Fibroblast of lung (primary cell): ENCODE data around the gene RTBDN. TPM values are rescaled to one million over a fixed set of nuclear protein-coding genes. Genes with fewer than 3 reads are reported as not detected.
A peak's percentile ranks its signal among the peaks of the same experiment; 100 is the strongest.

Experiments
- DNase-seq, 2 donors: peaks; one replicate each; pipeline versions ENCODE4 v3.0.0 to v3.0.0-alpha.2; 2010; ENCODE audit warnings: low read depth in 2 of 2
- H2AFZ ChIP-seq: 2 replicates; pipeline ENCODE4 v1.5.1; 2012; ENCODE audit warnings: low read length, control low read depth, inconsistent platforms
- H3K27ac ChIP-seq: 2 replicates; pipeline ENCODE4 v1.5.1; 2011; ENCODE audit warnings: low read length, control low read depth; ENCODE audit not compliant: insufficient read depth
- H3K27me3 ChIP-seq: 2 replicates; pipeline ENCODE4 v1.5.1; 2011; ENCODE audit warnings: mild to moderate bottlenecking, low read length; ENCODE audit not compliant: control insufficient read depth, insufficient read depth
- H3K36me3 ChIP-seq: 2 replicates; pipeline ENCODE4 v1.5.1; 2011; ENCODE audit warnings: low read length; ENCODE audit not compliant: control insufficient read depth, insufficient read depth
- H3K4me1 ChIP-seq: 2 replicates; pipeline ENCODE4 v1.5.1; 2011; ENCODE audit warnings: low read length; ENCODE audit not compliant: control insufficient read depth, insufficient read depth; ENCODE audit errors: extremely low read depth
- H3K4me2 ChIP-seq: 2 replicates; pipeline ENCODE4 v1.5.1; 2011; ENCODE audit warnings: low read length, control low read depth; ENCODE audit not compliant: insufficient read depth; ENCODE audit errors: extremely low read depth
- H3K4me3 ChIP-seq, 4 experiments: fragments of 200-600 bp in 1 of 4; sonication (generic) in 1 of 4; replicated peaks in 1 of 4; 2 replicates each; pipeline ENCODE4 v1.5.1; 2011 to 2016; ENCODE audit warnings: low read length in 4 of 4, low read depth in 3 of 4, mild to moderate bottlenecking in 3 of 4, control low read depth in 2 of 4, inconsistent platforms in 1 of 4, mixed read lengths in 1 of 4; ENCODE audit not compliant: insufficient read depth in 1 of 4; ENCODE audit errors: control extremely low read depth in 1 of 4
- H3K79me2 ChIP-seq: 2 replicates; pipeline ENCODE4 v1.5.1; 2012; ENCODE audit warnings: mild to moderate bottlenecking, low read length, inconsistent platforms; ENCODE audit not compliant: control insufficient read depth, insufficient read depth
- H3K9ac ChIP-seq: 2 replicates; pipeline ENCODE4 v1.5.1; 2011; ENCODE audit warnings: mild to moderate bottlenecking, low read length, control low read depth; ENCODE audit not compliant: insufficient read depth
- H3K9me3 ChIP-seq: 2 replicates; pipeline ENCODE4 v1.5.1; 2012; ENCODE audit warnings: low read depth, low read length; ENCODE audit not compliant: control insufficient read depth, insufficient read depth
- H4K20me1 ChIP-seq: 2 replicates; pipeline ENCODE4 v1.5.1; 2011; ENCODE audit warnings: low read length; ENCODE audit not compliant: control insufficient read depth, insufficient read depth; ENCODE audit errors: extremely low read depth
- EZH2 ChIP-seq: IDR thresholded peaks from 2 replicates; pipeline ENCODE4 v1.5.1; 2012; ENCODE audit warnings: low read length, control low read depth, mild to moderate bottlenecking; ENCODE audit errors: missing control alignments
- polyA plus RNA-seq, 2 donors: library from polyadenylated mRNA; depleted of rRNA in 1 of 2; stranded (reverse) in 1 of 2; unstranded in 1 of 2; fragments of >200 nt; gene quantifications; 2 replicates each; pipeline ENCODE4 v1.2.1, GENCODE V29; 2011 to 2012; ENCODE audit warnings: missing spikeins in 1 of 2
- total RNA-seq: library from RNA; depleted of rRNA; stranded (reverse); fragments of >200 nt; gene quantifications from 2 replicates; pipeline ENCODE4 v1.2.1, GENCODE V29; 2014
- TF ChIP-seq, protein P1 (sequence below), 2 donors: IDR thresholded peaks in 1 of 2; conservative IDR thresholded peaks in 1 of 2; 1 replicate in 1 of 2; 2 replicates in 1 of 2; pipeline ENCODE4 v1.5.1; 2011 to 2012; ENCODE audit warnings: low read length in 2 of 2, control low read depth in 1 of 2, inconsistent platforms in 1 of 2, low read depth in 1 of 2, mild to moderate bottlenecking in 1 of 2

Gene RTBDN
- total and polyA plus RNA-seq, 2 donors (not counting 1 experiment from before 2014, with no cell fraction given), result not detected

- no peak overlapping the region for H3K4me2 ChIP-seq
- H3K9ac ChIP-seq, result no peak overlapping the region
- no peaks in the 10 kb centered on the region for H3K36me3 ChIP-seq
- H4K20me1 ChIP-seq, result no peaks in the 10 kb centered on the region
- H3K4me1 ChIP-seq, result peaks cover 6% of the 10 kb centered on the region
- no peak overlapping the region for H2AFZ ChIP-seq
- H3K4me3 ChIP-seq, result no peak overlapping the region
- H3K27ac ChIP-seq, result no peak overlapping the region
- no peaks in the 10 kb centered on the region for H3K9me3 ChIP-seq
- H3K27me3 ChIP-seq, result peaks cover 28% of the 10 kb centered on the region
- no peaks in the 10 kb centered on the region for H3K79me2 ChIP-seq
- DNase-seq, result no peak
- TF ChIP-seq, protein P1, sequence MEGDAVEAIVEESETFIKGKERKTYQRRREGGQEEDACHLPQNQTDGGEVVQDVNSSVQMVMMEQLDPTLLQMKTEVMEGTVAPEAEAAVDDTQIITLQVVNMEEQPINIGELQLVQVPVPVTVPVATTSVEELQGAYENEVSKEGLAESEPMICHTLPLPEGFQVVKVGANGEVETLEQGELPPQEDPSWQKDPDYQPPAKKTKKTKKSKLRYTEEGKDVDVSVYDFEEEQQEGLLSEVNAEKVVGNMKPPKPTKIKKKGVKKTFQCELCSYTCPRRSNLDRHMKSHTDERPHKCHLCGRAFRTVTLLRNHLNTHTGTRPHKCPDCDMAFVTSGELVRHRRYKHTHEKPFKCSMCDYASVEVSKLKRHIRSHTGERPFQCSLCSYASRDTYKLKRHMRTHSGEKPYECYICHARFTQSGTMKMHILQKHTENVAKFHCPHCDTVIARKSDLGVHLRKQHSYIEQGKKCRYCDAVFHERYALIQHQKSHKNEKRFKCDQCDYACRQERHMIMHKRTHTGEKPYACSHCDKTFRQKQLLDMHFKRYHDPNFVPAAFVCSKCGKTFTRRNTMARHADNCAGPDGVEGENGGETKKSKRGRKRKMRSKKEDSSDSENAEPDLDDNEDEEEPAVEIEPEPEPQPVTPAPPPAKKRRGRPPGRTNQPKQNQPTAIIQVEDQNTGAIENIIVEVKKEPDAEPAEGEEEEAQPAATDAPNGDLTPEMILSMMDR (conservative IDR thresholded peaks at IDR 0.05 in 1 of 2, IDR thresholded peaks at IDR 0.05 in 1 of 2; ENCODE audit: low read depth in 1 of 2, low read length in 2 of 2), result no peak
- no peak for TF ChIP-seq EZH2
Measured at GRCh38 chr19:12843328-12843727, 8.9 kb upstream of the RTBDN start.

- Histone ChIP-seq H3K4me3 (no peak overlapping the region), H3K9me3 (no peaks in the 10 kb centered on the region), H2AFZ (no peak overlapping the region), H3K36me3 (no peaks in the 10 kb centered on the region), H3K79me2 (no peaks in the 10 kb centered on the region), H3K4me2 (no peak overlapping the region), H3K27me3 (peaks cover 35% of the 10 kb centered on the region), H3K9ac (no peak overlapping the region), H4K20me1 (no peaks in the 10 kb centered on the region), H3K4me1 (peaks cover 6% of the 10 kb centered on the region), H3K27ac (no peak overlapping the region)
- TF ChIP-seq, protein P1 (conservative IDR thresholded peaks at IDR 0.05 in 1 of 2, IDR thresholded peaks at IDR 0.05 in 1 of 2; ENCODE audit: low read depth in 1 of 2, low read length in 2 of 2), result no peak
- no peak for TF ChIP-seq EZH2
- no peak for DNase-seq
Measured at GRCh38 chr19:12842511-12842910, 8.1 kb upstream of the RTBDN start.

DNA sequence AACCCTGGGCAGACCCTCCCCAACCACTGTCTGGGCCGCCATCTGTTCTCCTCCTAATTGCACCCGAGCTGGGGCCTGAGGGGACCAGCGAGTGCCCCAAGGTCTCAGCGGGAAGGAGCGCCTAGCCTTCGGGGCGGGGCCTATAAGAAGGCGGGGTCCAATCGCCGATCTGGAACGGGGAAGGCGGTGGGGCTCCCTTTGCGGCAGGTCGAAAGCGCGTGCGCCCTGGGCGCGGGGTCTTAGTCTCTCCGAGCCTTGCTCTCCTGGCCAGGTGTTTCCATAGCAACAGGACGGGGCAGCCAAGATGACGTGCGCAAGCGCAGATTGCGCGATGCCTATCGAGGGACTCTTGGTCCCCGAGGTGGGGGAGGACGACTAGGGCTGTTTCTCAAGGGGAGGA is 6.7 kb upstream of the RTBDN start:
- Histone ChIP-seq H3K79me2 (no peaks in the 10 kb centered on the region), H3K4me2 (peak overlapping the region; percentile 7), H3K9ac (no peak overlapping the region), H3K27ac (no peak overlapping the region), H3K27me3 (peaks cover 45% of the 10 kb centered on the region), H3K4me3 (peak overlapping the region in 3 of 4 experiments; percentile 1 to 37 (median 32)), H3K4me1 (peaks cover 3% of the 10 kb centered on the region), H3K9me3 (no peaks in the 10 kb centered on the region), H4K20me1 (no peaks in the 10 kb centered on the region), H2AFZ (no peak overlapping the region), H3K36me3 (no peaks in the 10 kb centered on the region)
- TF ChIP-seq, protein P1 (conservative IDR thresholded peaks at IDR 0.05 in 1 of 2, IDR thresholded peaks at IDR 0.05 in 1 of 2; ENCODE audit: low read depth in 1 of 2, low read length in 2 of 2), result no peak
- TF ChIP-seq EZH2, result no peak
- DNase-seq, result peak in 1 of 2 donors; percentile 30
